GM12865 (cell line): Measurements from ENCODE around the gene PSMG3.

Experiments
- DNase-seq: peaks from one replicate; pipeline ENCODE4 v3.0.0; 2010; ENCODE audit warnings: low read depth
- H3K4me3 ChIP-seq: 2 replicates; pipeline ENCODE4 v1.5.1; 2011; ENCODE audit warnings: mild to moderate bottlenecking, low read depth, low read length, control low read depth
- CTCF ChIP-seq: IDR thresholded peaks from 2 replicates; pipeline ENCODE4 v1.5.1; 2011; ENCODE audit warnings: low read length, control low read depth, low read depth, inconsistent platforms; ENCODE audit not compliant: insufficient read depth; ENCODE audit errors: missing control alignments

Gene PSMG3

GRCh38 chr7:1603346-1604225, 33.8 kb upstream of the PSMG3 start:
- no peak for DNase-seq
- TF ChIP-seq CTCF, result no peak
- no peak overlapping the region for H3K4me3 ChIP-seq

GRCh38 chr7:1602386-1602785, 32.6 kb upstream of the PSMG3 start:
- no peak for TF ChIP-seq CTCF
- DNase-seq, result no peak
- no peak overlapping the region for H3K4me3 ChIP-seq

- no peak for TF ChIP-seq CTCF
Measured at GRCh38 chr7:1601956-1602355, 32.1 kb upstream of the PSMG3 start.

GRCh38 chr7:1599640-1600395, 30.0 kb upstream of the PSMG3 start:
- H3K4me3 ChIP-seq, result no peak overlapping the region
- no peak for TF ChIP-seq CTCF
- no peak for DNase-seq

More at GRCh38 chr7:1601956-1602355, 32.1 kb upstream of the PSMG3 start:
- H3K4me3 ChIP-seq, result no peak overlapping the region
- no peak for DNase-seq

- H3K4me3 ChIP-seq, result no peak overlapping the region
- DNase-seq, result no peak
- no peak for TF ChIP-seq CTCF
Measured at GRCh38 chr7:1598961-1599639, 29.3 kb upstream of the PSMG3 start.

GRCh38 chr7:1598286-1598685, 28.5 kb upstream of the PSMG3 start:
- no peak overlapping the region for H3K4me3 ChIP-seq
- no peak for TF ChIP-seq CTCF

More at GRCh38 chr7:1598286-1598685, 28.5 kb upstream of the PSMG3 start:
- no peak for DNase-seq
